ENCODE measurements around the gene AFF3. TPM values are rescaled to one million over a fixed set of nuclear protein-coding genes. Genes with fewer than 3 reads are reported as not detected.

The AFF3 gene
- polyA plus RNA-seq, 3 donors from 2014 or later, result 1.4 to 7.4 (median 3.8) TPM

- Mint-ChIP-seq H3K36me3 (no peaks in the 10 kb centered on the region), H3K27me3 (ENCODE audit: low read depth in 3 of 3) (peaks cover 0 to 9% (median 2%) of the 10 kb centered on the region in 3 donors), H3K9me3 (no peaks in the 10 kb centered on the region), H3K4me1 (no peaks in the 10 kb centered on the region), H3K27ac (no peak overlapping the region), H3K4me3 (no peak overlapping the region)
- no peak for DNase-seq
Measured at GRCh38 chr2:99629320-99629719, 513.1 kb downstream of the AFF3 start.

- no peak overlapping the region for H3K4me3 Mint-ChIP-seq
- H3K4me1 Mint-ChIP-seq, result no peaks in the 10 kb centered on the region
- H3K27ac Mint-ChIP-seq, result no peak overlapping the region
- H3K27me3 Mint-ChIP-seq (ENCODE audit: low read depth in 3 of 3), result peaks cover 2 to 5% (median 3%) of the 10 kb centered on the region in 3 donors
- no peaks in the 10 kb centered on the region for H3K9me3 Mint-ChIP-seq
- no peak for DNase-seq
- no peaks in the 10 kb centered on the region for H3K36me3 Mint-ChIP-seq
Measured at GRCh38 chr2:99626158-99626557, 516.2 kb downstream of the AFF3 start.

GRCh38 chr2:99624677-99625076 lies 517.7 kb downstream of the AFF3 start:
- no peaks in the 10 kb centered on the region for H3K9me3 Mint-ChIP-seq
- no peaks in the 10 kb centered on the region for H3K36me3 Mint-ChIP-seq
- no peak overlapping the region for H3K4me3 Mint-ChIP-seq

GRCh38 chr2:99623613-99624012 lies 518.8 kb downstream of the AFF3 start:
- H3K4me3 Mint-ChIP-seq, result no peak overlapping the region
- no peaks in the 10 kb centered on the region for H3K36me3 Mint-ChIP-seq
- H3K4me1 Mint-ChIP-seq, result peaks cover 0 to 6% of the 10 kb centered on the region in 2 donors
- peaks cover 2 to 8% (median 5%) of the 10 kb centered on the region in 3 donors for H3K27me3 Mint-ChIP-seq (ENCODE audit: low read depth in 3 of 3)
- no peaks in the 10 kb centered on the region for H3K9me3 Mint-ChIP-seq
- H3K27ac Mint-ChIP-seq, result no peak overlapping the region
- no peak for DNase-seq

More at GRCh38 chr2:99624677-99625076, 517.7 kb downstream of the AFF3 start:
- Mint-ChIP-seq H3K27me3 (ENCODE audit: low read depth in 3 of 3) (peaks cover 2 to 6% (median 5%) of the 10 kb centered on the region in 3 donors), H3K4me1 (no peaks in the 10 kb centered on the region), H3K27ac (no peak overlapping the region)
- no peak for DNase-seq

- no peak for DNase-seq
- no peaks in the 10 kb centered on the region for H3K9me3 Mint-ChIP-seq
- no peak overlapping the region for H3K4me3 Mint-ChIP-seq
- peaks cover 0 to 7% of the 10 kb centered on the region in 2 donors for H3K4me1 Mint-ChIP-seq
- no peak overlapping the region for H3K27ac Mint-ChIP-seq
- peaks cover 2 to 10% (median 5%) of the 10 kb centered on the region in 3 donors for H3K27me3 Mint-ChIP-seq (ENCODE audit: low read depth in 3 of 3)
- H3K36me3 Mint-ChIP-seq, result no peaks in the 10 kb centered on the region
Measured at GRCh38 chr2:99623035-99623434, 519.4 kb downstream of the AFF3 start.

- H3K27me3 Mint-ChIP-seq (ENCODE audit: low read depth in 3 of 3), result peaks cover 2 to 10% (median 5%) of the 10 kb centered on the region in 3 donors
- H3K4me1 Mint-ChIP-seq, result peaks cover 0 to 9% of the 10 kb centered on the region in 2 donors
- H3K4me3 Mint-ChIP-seq, result no peak overlapping the region
- no peak for DNase-seq
- H3K36me3 Mint-ChIP-seq, result no peaks in the 10 kb centered on the region
- H3K27ac Mint-ChIP-seq, result no peak overlapping the region
- H3K9me3 Mint-ChIP-seq, result no peaks in the 10 kb centered on the region
Measured at GRCh38 chr2:99622534-99622933, 519.9 kb downstream of the AFF3 start.

- H3K9me3 Mint-ChIP-seq, result no peaks in the 10 kb centered on the region
- peaks cover 2 to 10% (median 4%) of the 10 kb centered on the region in 3 donors for H3K27me3 Mint-ChIP-seq (ENCODE audit: low read depth in 3 of 3)
- H3K4me1 Mint-ChIP-seq, result peaks cover 0 to 13% of the 10 kb centered on the region in 2 donors
- H3K4me3 Mint-ChIP-seq, result no peak overlapping the region
- no peak overlapping the region for H3K27ac Mint-ChIP-seq
- no peak for DNase-seq
- H3K36me3 Mint-ChIP-seq, result no peaks in the 10 kb centered on the region
Measured at GRCh38 chr2:99621774-99622173, 520.6 kb downstream of the AFF3 start.

- no peak for DNase-seq
- no peaks in the 10 kb centered on the region for H3K9me3 Mint-ChIP-seq
- peaks cover 0 to 13% of the 10 kb centered on the region in 2 donors for H3K4me1 Mint-ChIP-seq
- H3K27ac Mint-ChIP-seq, result no peak overlapping the region
- H3K4me3 Mint-ChIP-seq, result no peak overlapping the region
- peaks cover 2 to 8% (median 4%) of the 10 kb centered on the region in 3 donors for H3K27me3 Mint-ChIP-seq (ENCODE audit: low read depth in 3 of 3)
- no peaks in the 10 kb centered on the region for H3K36me3 Mint-ChIP-seq
Measured at GRCh38 chr2:99621106-99621505, 521.3 kb downstream of the AFF3 start.

GRCh38 chr2:99619151-99619550 lies 523.2 kb downstream of the AFF3 start:
- H3K27me3 Mint-ChIP-seq (ENCODE audit: low read depth in 3 of 3), result peaks cover 2 to 8% (median 4%) of the 10 kb centered on the region in 3 donors
- DNase-seq, result no peak
- H3K4me3 Mint-ChIP-seq, result no peak overlapping the region
- H3K36me3 Mint-ChIP-seq, result no peaks in the 10 kb centered on the region
- H3K4me1 Mint-ChIP-seq, result peaks cover 0 to 13% of the 10 kb centered on the region in 2 donors
- H3K27ac Mint-ChIP-seq, result no peak overlapping the region
- no peaks in the 10 kb centered on the region for H3K9me3 Mint-ChIP-seq

- DNase-seq, result no peak
- Mint-ChIP-seq H3K27me3 (ENCODE audit: low read depth in 3 of 3) (peaks cover 2 to 8% (median 4%) of the 10 kb centered on the region in 3 donors), H3K4me3 (no peak overlapping the region), H3K27ac (no peak overlapping the region), H3K9me3 (no peaks in the 10 kb centered on the region), H3K36me3 (no peaks in the 10 kb centered on the region), H3K4me1 (peaks cover 0 to 13% of the 10 kb centered on the region in 2 donors)
Measured at GRCh38 chr2:99618579-99619097, 523.8 kb downstream of the AFF3 start.

GRCh38 chr2:99617811-99618210 lies 524.6 kb downstream of the AFF3 start:
- Mint-ChIP-seq H3K4me3 (no peak overlapping the region), H3K36me3 (no peaks in the 10 kb centered on the region), H3K27ac (no peak overlapping the region), H3K4me1 (peaks cover 0 to 13% of the 10 kb centered on the region in 2 donors), H3K27me3 (ENCODE audit: low read depth in 3 of 3) (peaks cover 2 to 8% (median 3%) of the 10 kb centered on the region in 3 donors), H3K9me3 (no peaks in the 10 kb centered on the region)
- DNase-seq, result no peak

- H3K36me3 Mint-ChIP-seq, result no peaks in the 10 kb centered on the region
- peaks cover 0 to 4% (median 1%) of the 10 kb centered on the region in 3 donors for H3K27me3 Mint-ChIP-seq (ENCODE audit: low read depth in 3 of 3)
- H3K27ac Mint-ChIP-seq, result no peak overlapping the region
- no peak overlapping the region for H3K4me3 Mint-ChIP-seq
- H3K9me3 Mint-ChIP-seq, result no peaks in the 10 kb centered on the region
- DNase-seq, result no peak
- H3K4me1 Mint-ChIP-seq, result peaks cover 0 to 13% of the 10 kb centered on the region in 2 donors
Measured at GRCh38 chr2:99615247-99615771, 527.1 kb downstream of the AFF3 start.

- no peak for DNase-seq
- Mint-ChIP-seq H3K27me3 (ENCODE audit: low read depth in 3 of 3) (peaks cover 0 to 4% (median 3%) of the 10 kb centered on the region in 3 donors), H3K9me3 (no peaks in the 10 kb centered on the region), H3K36me3 (no peaks in the 10 kb centered on the region), H3K27ac (no peak overlapping the region), H3K4me3 (no peak overlapping the region), H3K4me1 (peaks cover 0 to 11% of the 10 kb centered on the region in 2 donors)
Measured at GRCh38 chr2:99613980-99614379, 528.4 kb downstream of the AFF3 start.

GRCh38 chr2:99611786-99612185 lies 530.6 kb downstream of the AFF3 start:
- no peak overlapping the region for H3K4me3 Mint-ChIP-seq
- no peak overlapping the region for H3K27ac Mint-ChIP-seq
- H3K36me3 Mint-ChIP-seq, result no peaks in the 10 kb centered on the region
- H3K4me1 Mint-ChIP-seq, result no peaks in the 10 kb centered on the region
- no peak for DNase-seq
- peaks cover 0 to 3% (median 2%) of the 10 kb centered on the region in 3 donors for H3K27me3 Mint-ChIP-seq (ENCODE audit: low read depth in 3 of 3)
- H3K9me3 Mint-ChIP-seq, result no peaks in the 10 kb centered on the region

GRCh38 chr2:99611034-99611433 lies 531.4 kb downstream of the AFF3 start:
- no peak for DNase-seq
- Mint-ChIP-seq H3K27ac (no peak overlapping the region), H3K4me1 (no peaks in the 10 kb centered on the region), H3K36me3 (no peaks in the 10 kb centered on the region), H3K27me3 (ENCODE audit: low read depth in 3 of 3) (peaks cover 0 to 3% (median 2%) of the 10 kb centered on the region in 3 donors), H3K4me3 (no peak overlapping the region), H3K9me3 (no peaks in the 10 kb centered on the region)
